ENCODE measurements around the gene XPO6.

The XPO6 gene

DNA sequence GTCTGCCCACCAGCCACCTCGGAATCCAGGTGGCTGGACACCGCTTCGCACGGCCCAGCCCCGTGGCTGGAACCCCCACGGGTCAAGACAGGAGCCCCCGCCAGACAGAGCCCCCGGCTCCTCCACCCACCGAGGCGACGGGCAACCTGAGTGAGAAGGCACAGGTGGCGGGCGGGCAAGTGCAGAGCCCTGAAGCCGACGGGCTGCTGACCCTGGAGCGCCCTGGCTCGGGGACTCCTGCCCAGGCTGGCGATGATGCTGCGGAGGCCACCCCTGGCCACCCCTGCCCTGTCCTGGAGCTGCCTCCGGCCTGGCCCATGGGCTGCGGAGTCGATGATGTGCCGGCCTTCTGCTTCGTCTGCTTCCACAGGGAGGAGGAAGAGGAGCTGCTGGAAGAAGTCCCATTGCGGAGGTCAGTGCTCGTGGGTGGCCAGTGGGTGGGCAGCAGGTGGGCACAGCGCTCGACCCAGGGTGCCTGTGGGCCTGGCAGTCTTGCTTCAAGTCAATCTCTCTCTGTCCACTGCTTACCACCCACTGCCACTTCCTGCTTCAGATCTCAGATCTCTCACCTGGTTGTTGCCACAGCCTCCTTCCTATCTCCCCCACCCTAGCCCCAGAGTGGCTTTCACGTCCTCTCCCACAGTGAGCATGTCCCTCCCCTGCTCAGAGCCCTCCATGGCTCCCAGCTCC is 47.5 kb upstream of the XPO6 start:
- Histone ChIP-seq H3F3A (ENCODE audit: low read depth) (no peaks in the 10 kb centered on the region), H3K9me3 (ENCODE audit: insufficient read depth, low read depth, low read length) (no peaks in the 10 kb centered on the region), H3K4me2 (ENCODE audit: low read depth, low read length, poor library complexity, severe bottlenecking) (no peak overlapping the region), H3K4me3 (ENCODE audit: low read length, poor library complexity, severe bottlenecking) (no peak overlapping the region), H3K27me3 (ENCODE audit: insufficient read depth, low read length, poor library complexity, severe bottlenecking) (no peaks in the 10 kb centered on the region), H3K4me1 (ENCODE audit: insufficient read depth, low read length, poor library complexity, severe bottlenecking) (no peaks in the 10 kb centered on the region), H3K9me2 (replicated peaks; ENCODE audit: low read depth, low read length) (no peaks in the 10 kb centered on the region), H3K36me3 (ENCODE audit: insufficient read depth, low read length) (no peaks in the 10 kb centered on the region), H3K9ac (ENCODE audit: low read depth, low read length, poor library complexity, severe bottlenecking) (no peak overlapping the region), H4K20me1 (ENCODE audit: insufficient read depth, low read length, poor library complexity, severe bottlenecking) (no peaks in the 10 kb centered on the region), H2AFZ (ENCODE audit: low read length) (no peak overlapping the region), H3K79me2 (ENCODE audit: insufficient read depth, low read length) (no peaks in the 10 kb centered on the region)
- TF ChIP-seq EZH2phosphoT487 (IDR thresholded peaks at IDR 0.05; ENCODE audit: borderline replicate concordance) = no peak
- TF ChIP-seq, protein P1, sequence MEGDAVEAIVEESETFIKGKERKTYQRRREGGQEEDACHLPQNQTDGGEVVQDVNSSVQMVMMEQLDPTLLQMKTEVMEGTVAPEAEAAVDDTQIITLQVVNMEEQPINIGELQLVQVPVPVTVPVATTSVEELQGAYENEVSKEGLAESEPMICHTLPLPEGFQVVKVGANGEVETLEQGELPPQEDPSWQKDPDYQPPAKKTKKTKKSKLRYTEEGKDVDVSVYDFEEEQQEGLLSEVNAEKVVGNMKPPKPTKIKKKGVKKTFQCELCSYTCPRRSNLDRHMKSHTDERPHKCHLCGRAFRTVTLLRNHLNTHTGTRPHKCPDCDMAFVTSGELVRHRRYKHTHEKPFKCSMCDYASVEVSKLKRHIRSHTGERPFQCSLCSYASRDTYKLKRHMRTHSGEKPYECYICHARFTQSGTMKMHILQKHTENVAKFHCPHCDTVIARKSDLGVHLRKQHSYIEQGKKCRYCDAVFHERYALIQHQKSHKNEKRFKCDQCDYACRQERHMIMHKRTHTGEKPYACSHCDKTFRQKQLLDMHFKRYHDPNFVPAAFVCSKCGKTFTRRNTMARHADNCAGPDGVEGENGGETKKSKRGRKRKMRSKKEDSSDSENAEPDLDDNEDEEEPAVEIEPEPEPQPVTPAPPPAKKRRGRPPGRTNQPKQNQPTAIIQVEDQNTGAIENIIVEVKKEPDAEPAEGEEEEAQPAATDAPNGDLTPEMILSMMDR (conservative IDR thresholded peaks at IDR 0.05; ENCODE audit: low read length) = no peak

DNA sequence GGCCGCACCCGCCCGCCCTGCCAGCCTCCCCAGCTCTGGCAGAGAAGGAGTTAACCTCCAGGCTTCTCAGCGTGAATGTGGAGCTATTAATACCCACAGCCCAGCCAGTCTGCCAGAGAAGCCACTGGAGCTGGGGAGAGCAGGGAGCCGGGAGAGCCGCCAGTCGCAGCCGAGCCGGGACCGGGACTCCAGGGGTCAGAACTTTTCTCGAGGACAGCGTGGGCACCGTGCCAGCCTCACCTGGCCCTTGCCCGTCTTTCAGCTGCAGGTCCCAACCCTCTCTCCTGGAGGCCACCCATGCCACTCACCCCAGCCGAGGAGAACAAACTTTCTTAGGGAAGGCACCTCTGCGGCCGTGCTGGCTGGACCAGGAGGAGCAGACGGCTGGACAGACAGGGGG is 46.8 kb upstream of the XPO6 start:
- Histone ChIP-seq H2AFZ (ENCODE audit: low read length) (no peak overlapping the region), H3K9me2 (replicated peaks; ENCODE audit: low read depth, low read length) (no peaks in the 10 kb centered on the region), H3F3A (ENCODE audit: low read depth) (no peaks in the 10 kb centered on the region), H3K27me3 (ENCODE audit: insufficient read depth, low read length, poor library complexity, severe bottlenecking) (no peaks in the 10 kb centered on the region), H3K79me2 (ENCODE audit: insufficient read depth, low read length) (no peaks in the 10 kb centered on the region), H4K20me1 (ENCODE audit: insufficient read depth, low read length, poor library complexity, severe bottlenecking) (no peaks in the 10 kb centered on the region), H3K9me3 (ENCODE audit: insufficient read depth, low read depth, low read length) (no peaks in the 10 kb centered on the region), H3K36me3 (ENCODE audit: insufficient read depth, low read length) (no peaks in the 10 kb centered on the region), H3K4me1 (ENCODE audit: insufficient read depth, low read length, poor library complexity, severe bottlenecking) (no peaks in the 10 kb centered on the region), H3K9ac (ENCODE audit: low read depth, low read length, poor library complexity, severe bottlenecking) (no peak overlapping the region), H3K4me2 (ENCODE audit: low read depth, low read length, poor library complexity, severe bottlenecking) (no peak overlapping the region), H3K4me3 (ENCODE audit: low read length, poor library complexity, severe bottlenecking) (no peak overlapping the region)
- TF ChIP-seq EZH2phosphoT487 (IDR thresholded peaks at IDR 0.05; ENCODE audit: borderline replicate concordance) = no peak
- TF ChIP-seq, protein P1 (conservative IDR thresholded peaks at IDR 0.05; ENCODE audit: low read length) = no peak

DNA sequence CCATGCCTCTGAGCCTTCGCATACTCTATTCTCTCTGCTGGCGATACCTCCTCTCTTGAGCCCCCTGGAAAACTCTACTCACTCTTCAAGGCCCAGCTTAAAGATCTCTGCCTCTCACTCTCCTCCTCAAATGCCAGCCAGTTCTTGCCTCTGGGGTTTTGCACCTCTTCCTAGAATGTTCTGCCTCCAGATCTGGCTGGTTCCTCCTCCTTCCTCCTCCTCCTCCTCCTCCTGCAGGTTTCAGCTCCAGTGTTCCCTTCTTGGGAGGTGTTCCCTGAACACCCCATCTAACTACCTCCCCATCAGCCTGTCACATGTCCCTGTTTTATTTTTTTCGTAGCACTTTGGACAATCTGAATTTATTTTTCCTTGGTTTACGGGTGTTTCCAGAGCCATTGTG is 45.5 kb upstream of the XPO6 start:
- H3K9me2 ChIP-seq (replicated peaks; ENCODE audit: low read depth, low read length) = no peaks in the 10 kb centered on the region
- H3K4me3 ChIP-seq (ENCODE audit: low read length, poor library complexity, severe bottlenecking) = no peak overlapping the region
- H3K4me2 ChIP-seq (ENCODE audit: low read depth, low read length, poor library complexity, severe bottlenecking) = no peak overlapping the region
- H3K9ac ChIP-seq (ENCODE audit: low read depth, low read length, poor library complexity, severe bottlenecking) = no peak overlapping the region
- TF ChIP-seq, protein P1 (conservative IDR thresholded peaks at IDR 0.05; ENCODE audit: low read length) = no peak
- no peak for TF ChIP-seq EZH2phosphoT487 (IDR thresholded peaks at IDR 0.05; ENCODE audit: borderline replicate concordance)
- no peaks in the 10 kb centered on the region for H3K27me3 ChIP-seq (ENCODE audit: insufficient read depth, low read length, poor library complexity, severe bottlenecking)
- H3K36me3 ChIP-seq (ENCODE audit: insufficient read depth, low read length) = no peaks in the 10 kb centered on the region
- H3F3A ChIP-seq (ENCODE audit: low read depth) = no peaks in the 10 kb centered on the region
- H4K20me1 ChIP-seq (ENCODE audit: insufficient read depth, low read length, poor library complexity, severe bottlenecking) = no peaks in the 10 kb centered on the region
- no peaks in the 10 kb centered on the region for H3K9me3 ChIP-seq (ENCODE audit: insufficient read depth, low read depth, low read length)
- H3K79me2 ChIP-seq (ENCODE audit: insufficient read depth, low read length) = no peaks in the 10 kb centered on the region
- no peaks in the 10 kb centered on the region for H3K4me1 ChIP-seq (ENCODE audit: insufficient read depth, low read length, poor library complexity, severe bottlenecking)
- H2AFZ ChIP-seq (ENCODE audit: low read length) = no peak overlapping the region
